ENCODE measurements around the gene SRRT. TPM values are rescaled to one million over a fixed set of nuclear protein-coding genes. Genes with fewer than 3 reads are reported as not detected.

SRRT gene
- total RNA-seq, 1 donor from 2014 or later, result 60.4 TPM

DNA sequence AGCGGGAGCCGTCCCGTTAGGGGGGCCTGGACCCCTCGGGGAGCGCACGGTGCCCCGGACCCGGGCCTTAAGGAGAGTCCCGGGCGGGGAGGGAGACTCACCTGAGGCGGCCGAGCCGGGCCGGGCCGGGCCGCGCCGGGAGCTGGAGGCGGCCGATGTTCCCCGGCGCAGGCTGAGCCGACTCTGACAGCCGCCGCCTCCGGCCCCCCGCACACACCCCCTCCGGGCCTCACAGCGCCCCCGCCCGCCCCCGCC, 20.7 kb downstream of the SRRT start, which contains the start of gene ACHE:
Gene ACHE, minus strand, starts transcription at position 188 of the 255 bp plus-strand sequence. CDS start 1,656 bp downstream, outside the sequence.
- Mint-ChIP-seq H3K4me3 (peak within 1 kb of the TSS; percentile 86), H3K27me3 (ENCODE audit: insufficient read depth, low read depth) (peaks cover 27% of the 10 kb centered on the region), H3K4me1 (peaks cover 23% of the 10 kb centered on the region), H3K9me3 (no peaks in the 10 kb centered on the region), H3K36me3 (no peaks in the 10 kb centered on the region), H3K27ac (no peak within 1 kb of the TSS)
- Histone ChIP-seq H4K20me1 (ENCODE audit: low read depth) (peaks cover 5% of the 10 kb centered on the region), H3K36me3 (no peaks in the 10 kb centered on the region), H3K9me3 (ENCODE audit: low read depth) (no peaks in the 10 kb centered on the region), H3K79me2 (ENCODE audit: low read depth) (no peaks in the 10 kb centered on the region), H3K9ac (no peak within 1 kb of the TSS), H3K27ac (no peak within 1 kb of the TSS), H2AFZ (replicated peaks) (no peak within 1 kb of the TSS), H3K4me3 (peak within 1 kb of the TSS; percentile 51), H3K4me1 (peaks cover 8% of the 10 kb centered on the region), H3F3A (ENCODE audit: low read depth) (peaks cover 14% of the 10 kb centered on the region), H3K4me2 (peak within 1 kb of the TSS; percentile 86), H3K27me3 (peaks cover 34% of the 10 kb centered on the region)
- peak; percentile 11 for TF ChIP-seq EZH2phosphoT487 (IDR thresholded peaks at IDR 0.05)
- peak; percentile 81 for TF ChIP-seq EZH2 (IDR thresholded peaks at IDR 0.05)
- TF ChIP-seq, protein P1, sequence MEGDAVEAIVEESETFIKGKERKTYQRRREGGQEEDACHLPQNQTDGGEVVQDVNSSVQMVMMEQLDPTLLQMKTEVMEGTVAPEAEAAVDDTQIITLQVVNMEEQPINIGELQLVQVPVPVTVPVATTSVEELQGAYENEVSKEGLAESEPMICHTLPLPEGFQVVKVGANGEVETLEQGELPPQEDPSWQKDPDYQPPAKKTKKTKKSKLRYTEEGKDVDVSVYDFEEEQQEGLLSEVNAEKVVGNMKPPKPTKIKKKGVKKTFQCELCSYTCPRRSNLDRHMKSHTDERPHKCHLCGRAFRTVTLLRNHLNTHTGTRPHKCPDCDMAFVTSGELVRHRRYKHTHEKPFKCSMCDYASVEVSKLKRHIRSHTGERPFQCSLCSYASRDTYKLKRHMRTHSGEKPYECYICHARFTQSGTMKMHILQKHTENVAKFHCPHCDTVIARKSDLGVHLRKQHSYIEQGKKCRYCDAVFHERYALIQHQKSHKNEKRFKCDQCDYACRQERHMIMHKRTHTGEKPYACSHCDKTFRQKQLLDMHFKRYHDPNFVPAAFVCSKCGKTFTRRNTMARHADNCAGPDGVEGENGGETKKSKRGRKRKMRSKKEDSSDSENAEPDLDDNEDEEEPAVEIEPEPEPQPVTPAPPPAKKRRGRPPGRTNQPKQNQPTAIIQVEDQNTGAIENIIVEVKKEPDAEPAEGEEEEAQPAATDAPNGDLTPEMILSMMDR (IDR thresholded peaks at IDR 0.05), result no peak
- DNase-seq (ENCODE audit: low spot score), result no peak

DNA sequence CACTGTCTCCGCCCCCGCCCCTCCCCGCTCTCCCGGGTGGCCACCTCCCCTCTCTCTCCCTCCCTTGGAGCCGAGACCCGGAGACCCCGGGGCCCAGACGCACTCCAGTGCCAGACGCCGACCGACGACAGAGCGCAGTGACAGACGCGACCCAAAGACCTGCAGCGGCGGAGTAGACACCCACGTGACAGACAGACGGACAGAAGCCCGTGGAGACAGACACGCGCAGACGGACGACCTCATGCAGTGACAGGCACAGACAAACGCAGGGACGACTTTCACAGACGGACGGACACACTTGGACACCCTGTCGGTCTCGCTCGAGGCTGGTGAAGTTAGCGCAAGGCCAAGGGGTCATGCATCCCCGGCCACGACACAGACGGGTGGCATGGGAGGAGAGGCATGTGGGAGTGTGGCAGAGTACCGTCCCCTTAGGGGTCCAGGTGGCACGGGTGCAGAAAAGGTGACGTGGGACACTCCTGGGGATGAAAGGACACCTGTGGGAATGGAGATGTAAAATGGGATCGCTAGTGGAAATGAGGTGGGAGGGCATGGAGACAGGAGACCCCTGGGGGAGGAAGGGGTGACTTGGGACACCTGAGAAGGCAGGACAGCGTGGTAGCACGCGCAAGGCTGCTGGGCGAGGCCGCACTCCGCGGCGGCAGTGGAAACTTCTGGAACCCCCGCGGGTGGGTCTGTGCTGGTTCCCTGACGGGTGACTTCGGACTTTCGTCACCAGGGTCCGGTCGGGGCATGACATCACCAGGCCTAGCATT, 21.2 kb downstream of the SRRT start:
- Mint-ChIP-seq H3K4me3 (peak overlapping the region; percentile 86), H3K4me1 (peaks cover 22% of the 10 kb centered on the region), H3K9me3 (no peaks in the 10 kb centered on the region), H3K36me3 (no peaks in the 10 kb centered on the region), H3K27me3 (ENCODE audit: insufficient read depth, low read depth) (peaks cover 27% of the 10 kb centered on the region), H3K27ac (no peak overlapping the region)
- Histone ChIP-seq H4K20me1 (ENCODE audit: low read depth) (peaks cover 5% of the 10 kb centered on the region), H3K4me2 (peak overlapping the region; percentile 86), H3K9me3 (ENCODE audit: low read depth) (no peaks in the 10 kb centered on the region), H3F3A (ENCODE audit: low read depth) (peaks cover 13% of the 10 kb centered on the region), H3K27me3 (peaks cover 34% of the 10 kb centered on the region), H3K4me3 (peak overlapping the region; percentile 51), H3K27ac (no peak overlapping the region), H3K4me1 (peaks cover 8% of the 10 kb centered on the region), H3K9ac (no peak overlapping the region), H3K79me2 (ENCODE audit: low read depth) (no peaks in the 10 kb centered on the region), H3K36me3 (no peaks in the 10 kb centered on the region), H2AFZ (replicated peaks) (no peak overlapping the region)
- peak; percentile 70 for DNase-seq (ENCODE audit: low spot score)
- TF ChIP-seq EZH2phosphoT487 (IDR thresholded peaks at IDR 0.05) (peak; percentile 90), EZH2 (IDR thresholded peaks at IDR 0.05) (peak; percentile 96)
- TF ChIP-seq, protein P1 (IDR thresholded peaks at IDR 0.05), result no peak

DNA sequence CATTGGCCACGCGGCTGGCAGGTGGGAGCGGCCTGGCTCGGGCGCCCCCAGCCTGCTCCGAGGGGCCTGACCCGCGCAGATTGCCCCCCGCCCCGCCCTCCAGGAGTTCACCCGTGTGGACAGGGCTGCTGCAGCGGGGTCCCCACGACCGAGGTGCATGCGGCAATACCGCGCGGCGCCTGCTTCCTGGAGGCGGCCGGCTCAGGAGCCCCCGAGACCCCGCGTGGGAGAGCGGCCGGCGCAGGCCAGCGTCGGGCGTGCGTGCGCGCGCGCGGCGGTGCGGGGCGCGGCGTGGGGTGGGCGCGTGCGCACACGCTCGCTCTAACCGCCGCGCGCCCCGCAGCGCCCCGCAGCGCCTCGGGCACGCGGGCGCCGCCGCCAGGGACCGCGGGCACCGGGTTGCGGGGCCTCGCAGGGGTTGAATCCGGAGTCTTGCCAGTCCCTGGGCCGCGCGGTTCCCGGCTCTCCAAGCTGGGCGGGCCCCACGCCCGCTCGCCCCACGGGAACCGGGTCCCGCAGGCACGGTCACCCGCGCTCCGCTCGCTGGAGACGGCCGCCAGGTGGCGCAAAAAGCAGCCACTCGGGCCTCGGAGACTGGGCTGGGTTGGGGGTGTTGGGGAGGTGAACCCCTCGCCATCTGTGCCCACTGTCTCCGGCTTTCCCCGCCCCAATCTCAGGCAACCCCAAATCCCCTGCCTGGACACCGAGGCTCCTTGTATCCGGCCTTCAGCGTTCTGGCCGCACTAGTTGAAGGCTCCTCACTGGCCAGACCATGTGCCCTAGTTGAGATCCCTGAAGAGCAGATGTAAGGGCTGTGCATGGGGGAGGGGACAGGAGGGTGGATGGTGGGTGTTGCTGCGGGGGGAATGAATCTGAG, 22.1 kb downstream of the SRRT start:
- Histone ChIP-seq H3K27ac (no peak overlapping the region), H3F3A (ENCODE audit: low read depth) (peaks cover 13% of the 10 kb centered on the region), H3K4me2 (peak overlapping the region; percentile 86), H3K36me3 (no peaks in the 10 kb centered on the region), H2AFZ (replicated peaks) (no peak overlapping the region), H3K27me3 (peaks cover 34% of the 10 kb centered on the region), H3K4me3 (peak overlapping the region; percentile 51), H3K79me2 (ENCODE audit: low read depth) (no peaks in the 10 kb centered on the region), H4K20me1 (ENCODE audit: low read depth) (peaks cover 5% of the 10 kb centered on the region), H3K9me3 (ENCODE audit: low read depth) (no peaks in the 10 kb centered on the region), H3K9ac (no peak overlapping the region), H3K4me1 (peaks cover 8% of the 10 kb centered on the region)
- DNase-seq (ENCODE audit: low spot score), result peak; percentile 69
- Mint-ChIP-seq H3K4me3 (peak overlapping the region; percentile 86), H3K27ac (no peak overlapping the region), H3K9me3 (no peaks in the 10 kb centered on the region), H3K36me3 (no peaks in the 10 kb centered on the region), H3K27me3 (ENCODE audit: insufficient read depth, low read depth) (peaks cover 25% of the 10 kb centered on the region), H3K4me1 (peaks cover 16% of the 10 kb centered on the region)
- TF ChIP-seq, protein P1 (IDR thresholded peaks at IDR 0.05), result peak; percentile 85
- TF ChIP-seq EZH2phosphoT487 (IDR thresholded peaks at IDR 0.05) (peak; percentile 25), EZH2 (IDR thresholded peaks at IDR 0.05) (peak; percentile 22)
